Colonic mucosa (tissue), 4 donors: ENCODE data around the gene HLA-DOA. TPM values are rescaled to one million over a fixed set of nuclear protein-coding genes. Genes with fewer than 3 reads are reported as not detected.

Experiments
- DNase-seq: peaks from one replicate; pipeline ENCODE4 v3.0.0-alpha.2; 2020
- H3K27ac ChIP-seq: fragments of 200-600 bp; one replicate; pipeline ENCODE4 v1.8.0; 2021
- H3K27me3 ChIP-seq: fragments of 200-600 bp; one replicate; pipeline ENCODE4 v1.8.0; 2021
- H3K36me3 ChIP-seq: fragments of 200-600 bp; one replicate; pipeline ENCODE4 v1.8.0; 2021
- H3K4me1 ChIP-seq: fragments of 200-600 bp; one replicate; pipeline ENCODE4 v1.8.0; 2021; ENCODE audit warnings: mild to moderate bottlenecking
- H3K4me3 ChIP-seq: fragments of 200-600 bp; one replicate; pipeline ENCODE4 v1.8.0; 2021
- H3K9ac ChIP-seq, 2 donors: one replicate each; pipeline ENCODE4 v1.7.0; 2013; ENCODE audit warnings: control low read depth in 2 of 2, low read depth in 2 of 2, low read length in 2 of 2
- H3K9me3 ChIP-seq: fragments of 200-600 bp; one replicate; pipeline ENCODE4 v1.8.0; 2021
- intact Hi-C: fragments of 100-400 bp; cut with DNase I; formaldehyde crosslinking; loops from one replicate; pipeline ENCODE4 v1.14.1; 2022
- total RNA-seq, 2 donors: library from RNA; stranded (reverse); fragmentation: NEBNext Ultra II Directional in 1 of 2; extraction: Animal tissue kit (Norgen Biotek cat#: 25700) in 1 of 2; gene quantifications; one replicate each; pipeline ENCODE4 v1.2.1, GENCODE V29; 2021
- TF ChIP-seq, protein P1 (sequence below): fragments of 200-600 bp; IDR thresholded peaks from one replicate; pipeline ENCODE4 v1.8.0; 2022; ENCODE audit warnings: antibody characterized with exemption, mild to moderate bottlenecking
- donor health status: healthy.
- donor health status: DM: no; HTN: no; CAD: no.
- donor health status: DM: no; HTN: no; CAD: no.

HLA-DOA gene
- total RNA-seq, 2 donors from 2014 or later = 1.6 to 4.3 TPM

DNA sequence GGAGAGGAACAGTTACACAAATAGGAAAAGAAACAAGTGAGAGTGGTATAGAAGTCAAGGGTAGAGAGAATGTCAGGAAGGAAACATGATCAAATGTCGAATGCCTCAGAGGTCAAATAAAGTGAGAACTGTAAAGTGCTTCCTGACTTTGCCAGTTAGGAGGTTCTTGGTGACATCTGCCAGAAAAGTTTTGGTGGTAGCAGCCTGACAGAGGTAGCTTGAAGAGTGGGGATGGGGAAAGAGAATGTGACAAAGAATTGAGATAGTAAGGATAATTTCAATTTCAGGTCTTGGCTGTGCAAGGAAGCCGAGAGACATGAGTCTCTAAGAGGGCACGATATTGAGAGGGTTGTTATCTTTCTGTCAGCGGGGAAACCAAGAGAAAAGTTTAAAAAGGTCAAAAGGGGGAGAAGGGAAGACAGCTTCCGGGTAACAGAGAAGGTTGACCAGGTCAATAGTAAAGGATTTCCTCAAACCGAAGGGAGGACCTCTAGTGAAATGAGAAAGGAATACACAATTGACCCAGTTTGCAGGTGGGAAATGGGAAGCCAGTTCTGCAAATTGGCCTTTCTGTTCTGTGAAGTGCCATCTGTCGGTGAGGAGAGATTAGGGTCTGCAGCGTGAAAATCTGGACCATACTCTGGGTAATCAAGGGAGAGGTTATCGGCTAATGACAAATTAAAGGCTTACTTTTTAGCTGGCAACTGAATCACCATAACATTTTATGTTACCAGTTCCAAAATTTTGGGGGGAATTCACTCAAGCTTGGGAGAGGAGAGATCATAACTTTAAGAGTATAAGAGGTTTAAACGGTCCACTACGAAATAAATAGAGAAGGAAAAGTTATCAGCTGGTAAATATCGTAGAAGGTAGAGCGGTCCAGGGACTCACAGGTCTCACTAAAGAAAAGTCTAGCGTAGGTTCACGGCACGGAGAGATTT lies 42.0 kb downstream of the HLA-DOA start:
- intact Hi-C loops = no loop called here
- Histone ChIP-seq H3K9me3 (no peaks in the 10 kb centered on the region), H3K27me3 (no peaks in the 10 kb centered on the region), H3K4me1 (peaks cover 9% of the 10 kb centered on the region), H3K9ac (peak overlapping the region; percentile 95 to 100), H3K4me3 (peak overlapping the region; percentile 91), H3K36me3 (no peaks in the 10 kb centered on the region), H3K27ac (peak overlapping the region; percentile 96)
- TF ChIP-seq, protein P1, sequence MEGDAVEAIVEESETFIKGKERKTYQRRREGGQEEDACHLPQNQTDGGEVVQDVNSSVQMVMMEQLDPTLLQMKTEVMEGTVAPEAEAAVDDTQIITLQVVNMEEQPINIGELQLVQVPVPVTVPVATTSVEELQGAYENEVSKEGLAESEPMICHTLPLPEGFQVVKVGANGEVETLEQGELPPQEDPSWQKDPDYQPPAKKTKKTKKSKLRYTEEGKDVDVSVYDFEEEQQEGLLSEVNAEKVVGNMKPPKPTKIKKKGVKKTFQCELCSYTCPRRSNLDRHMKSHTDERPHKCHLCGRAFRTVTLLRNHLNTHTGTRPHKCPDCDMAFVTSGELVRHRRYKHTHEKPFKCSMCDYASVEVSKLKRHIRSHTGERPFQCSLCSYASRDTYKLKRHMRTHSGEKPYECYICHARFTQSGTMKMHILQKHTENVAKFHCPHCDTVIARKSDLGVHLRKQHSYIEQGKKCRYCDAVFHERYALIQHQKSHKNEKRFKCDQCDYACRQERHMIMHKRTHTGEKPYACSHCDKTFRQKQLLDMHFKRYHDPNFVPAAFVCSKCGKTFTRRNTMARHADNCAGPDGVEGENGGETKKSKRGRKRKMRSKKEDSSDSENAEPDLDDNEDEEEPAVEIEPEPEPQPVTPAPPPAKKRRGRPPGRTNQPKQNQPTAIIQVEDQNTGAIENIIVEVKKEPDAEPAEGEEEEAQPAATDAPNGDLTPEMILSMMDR = peak; percentile 45
- DNase-seq = peak; percentile 70

DNA sequence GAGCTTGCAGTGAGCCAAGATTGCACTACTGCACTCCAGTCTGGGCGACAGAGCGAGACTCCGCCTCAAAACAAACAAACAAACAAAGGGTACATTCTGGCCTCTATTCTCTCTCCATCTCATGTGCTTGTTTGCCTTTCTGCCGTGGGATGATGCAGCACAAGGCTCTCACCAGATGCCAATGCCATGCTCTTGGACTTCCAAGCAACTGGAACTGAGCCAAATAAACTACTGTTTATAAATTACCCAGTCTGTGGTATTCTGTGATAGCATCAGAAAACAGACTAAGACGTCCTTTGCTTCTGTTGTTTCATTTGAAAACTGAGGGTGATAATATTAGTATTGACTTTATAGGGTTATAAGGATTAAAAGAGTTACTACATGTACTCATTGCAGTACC lies 44.6 kb downstream of the HLA-DOA start:
- no peaks in the 10 kb centered on the region for H3K9me3 ChIP-seq
- H3K27ac ChIP-seq = no peak overlapping the region
- TF ChIP-seq, protein P1 = no peak
- peaks cover 9% of the 10 kb centered on the region for H3K4me1 ChIP-seq
- no peak overlapping the region for H3K9ac ChIP-seq
- intact Hi-C loops = no loop called here
- no peak overlapping the region for H3K4me3 ChIP-seq
- DNase-seq = no peak
- H3K36me3 ChIP-seq = no peaks in the 10 kb centered on the region
- no peaks in the 10 kb centered on the region for H3K27me3 ChIP-seq

DNA sequence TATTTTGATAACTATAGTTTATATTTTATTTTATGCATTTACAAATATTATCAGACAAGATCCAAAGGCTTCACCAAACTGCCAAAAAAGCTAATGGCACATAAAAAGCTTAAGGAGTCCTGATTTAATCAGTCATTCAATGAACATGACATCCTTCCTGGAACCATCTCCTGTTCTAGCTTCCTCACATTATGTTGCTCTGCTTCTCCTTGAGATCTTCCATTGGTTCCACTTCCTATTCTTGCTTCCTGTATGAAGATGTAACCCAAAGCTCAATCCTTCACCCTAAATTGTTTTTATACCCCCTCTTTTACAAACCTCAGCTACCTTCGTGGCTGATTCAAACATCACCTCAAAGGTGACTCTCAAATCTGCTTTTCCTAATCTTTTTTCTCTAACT lies 45.5 kb downstream of the HLA-DOA start:
- TF ChIP-seq, protein P1 = no peak
- Histone ChIP-seq H3K27me3 (no peaks in the 10 kb centered on the region), H3K27ac (no peak overlapping the region), H3K9ac (no peak overlapping the region), H3K4me3 (no peak overlapping the region), H3K36me3 (no peaks in the 10 kb centered on the region), H3K9me3 (no peaks in the 10 kb centered on the region), H3K4me1 (peaks cover 9% of the 10 kb centered on the region)
- intact Hi-C loops = no loop called here
- no peak for DNase-seq

DNA sequence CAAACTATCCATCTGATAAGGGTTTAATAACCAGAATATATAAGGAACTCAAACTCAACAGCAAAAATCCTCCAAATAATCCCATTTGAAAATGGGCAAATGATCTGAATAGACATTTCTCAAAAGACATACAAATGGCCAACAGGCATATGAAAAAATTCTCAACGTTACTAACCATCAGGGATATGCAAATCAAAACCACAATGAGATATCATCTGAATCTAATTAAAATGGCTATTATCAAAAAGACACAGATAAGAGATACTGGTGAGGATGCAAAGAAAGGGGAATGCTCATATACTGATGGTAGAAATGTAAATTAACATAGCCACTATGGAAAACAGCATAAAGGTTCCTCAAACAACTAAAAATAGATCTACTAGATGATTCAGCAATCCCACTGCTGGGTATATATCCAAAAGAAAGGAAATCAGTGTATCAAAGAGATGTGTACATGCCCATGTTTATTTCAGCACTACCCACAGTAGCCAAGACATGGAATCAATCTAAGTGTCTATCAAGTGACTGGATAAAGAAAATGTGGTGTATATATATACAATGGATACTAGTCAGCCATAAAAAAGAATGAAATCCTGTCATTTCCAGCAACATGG lies 47.1 kb downstream of the HLA-DOA start:
- Histone ChIP-seq H3K9ac (no peak overlapping the region), H3K36me3 (no peaks in the 10 kb centered on the region), H3K4me3 (no peak overlapping the region), H3K9me3 (no peaks in the 10 kb centered on the region), H3K4me1 (peaks cover 9% of the 10 kb centered on the region), H3K27ac (no peak overlapping the region), H3K27me3 (no peaks in the 10 kb centered on the region)
- TF ChIP-seq, protein P1 = no peak
- intact Hi-C loops = no loop called here
- DNase-seq = no peak

DNA sequence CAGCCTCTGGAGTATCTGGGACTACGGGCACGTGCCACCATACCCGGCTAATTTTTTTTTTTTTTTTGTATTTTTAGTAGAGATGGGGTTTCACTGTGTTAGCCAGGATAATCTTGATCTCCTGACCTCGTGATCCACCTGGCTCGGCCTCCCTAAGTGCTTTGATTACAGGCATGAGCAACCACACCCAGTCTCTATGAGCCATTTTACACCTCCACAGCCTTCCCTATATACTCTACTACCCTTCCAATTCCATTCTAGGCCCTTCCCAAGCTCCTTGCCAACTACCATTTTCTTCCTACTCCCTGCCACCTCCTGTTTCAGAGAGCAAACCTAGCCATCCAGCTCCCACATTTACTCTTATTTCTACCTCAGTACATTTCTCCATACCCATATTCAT lies 48.8 kb downstream of the HLA-DOA start:
- intact Hi-C loops = no loop called here

More for the DNA sequence above, 48.8 kb downstream of the HLA-DOA start:
- no peak overlapping the region for H3K27ac ChIP-seq
- H3K4me1 ChIP-seq = peaks cover under 1% of the 10 kb centered on the region
- no peak overlapping the region for H3K4me3 ChIP-seq
- TF ChIP-seq, protein P1 = no peak
- H3K27me3 ChIP-seq = no peaks in the 10 kb centered on the region
- no peak for DNase-seq
- H3K9ac ChIP-seq = no peak overlapping the region
- no peaks in the 10 kb centered on the region for H3K36me3 ChIP-seq
- H3K9me3 ChIP-seq = no peaks in the 10 kb centered on the region
